ENCODE measurements around the gene PDLIM1. TPM values are rescaled to one million over a fixed set of nuclear protein-coding genes. Genes with fewer than 3 reads are reported as not detected.

PDLIM1 gene
- total and polyA plus RNA-seq, 10 of the 15 experiments (the other 5 are each of a cell fraction or from before 2014, with no cell fraction given) = 95.7 to 714 (median 309) TPM

DNA sequence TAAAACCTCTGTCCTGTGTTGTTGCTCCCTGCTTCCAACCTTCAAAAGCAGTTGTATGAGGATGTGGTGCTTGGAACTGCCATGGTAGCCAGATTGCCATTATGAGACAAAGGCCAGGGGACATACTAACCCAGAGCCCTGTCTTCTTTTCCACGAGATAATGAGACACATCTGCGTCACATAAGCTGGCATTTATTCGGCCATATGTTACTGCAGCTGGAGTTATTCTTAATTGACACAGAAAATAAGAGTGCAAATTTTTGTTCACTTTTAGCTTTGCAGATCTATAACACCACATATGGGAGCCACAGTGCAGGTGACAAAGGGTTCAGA lies 15.5 kb upstream of the PDLIM1 start (continued):
- no peak for TF ChIP-seq POU2F2 (IDR thresholded peaks at IDR 0.05; ENCODE audit: borderline replicate concordance, low read depth, low read length)

DNA sequence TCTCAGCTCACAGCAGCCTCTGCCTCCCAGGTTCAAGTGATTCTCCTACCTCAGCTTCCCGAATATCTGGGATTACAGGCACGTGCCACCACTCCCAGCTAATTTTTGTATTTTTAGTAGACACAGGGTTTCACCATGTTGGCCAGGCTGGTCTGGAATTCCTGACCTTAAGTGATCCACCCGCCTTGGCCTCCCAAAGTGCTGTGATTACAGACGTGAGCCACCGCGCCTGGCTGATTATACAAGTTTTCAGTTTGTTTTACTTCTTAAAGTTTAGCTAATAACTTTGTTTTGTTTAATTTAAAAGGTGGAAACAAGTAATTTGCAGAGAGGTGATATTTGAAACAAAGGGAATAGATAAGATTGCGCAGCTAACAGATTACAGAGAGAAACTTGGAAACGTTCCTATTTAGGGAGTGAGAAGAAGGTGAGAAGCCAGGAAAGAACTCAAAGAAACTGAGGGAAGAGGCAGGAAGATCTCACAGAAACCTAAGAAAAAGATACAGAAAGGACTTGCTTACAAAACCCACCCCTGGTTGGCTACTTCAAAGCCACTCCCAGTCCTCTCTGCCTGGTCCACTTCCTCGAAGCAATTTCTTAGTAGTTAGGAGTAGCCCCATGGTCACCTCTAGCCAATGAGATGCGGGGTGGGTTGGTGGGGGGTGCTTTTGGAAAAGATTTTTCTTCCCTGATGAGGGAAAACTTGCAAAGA lies 15.0 kb upstream of the PDLIM1 start:
- SMC1A ChIA-PET (ENCODE audit: uncharacterized antibody, unreplicated experiment) = interaction anchor here (0.9 to 1.4 kb wide), 4 partner anchors 9 to 536 kb away, joined by 3 to 4 read pairs (median 4); no protein-coding TSS in a partner anchor
- CTCF ChIA-PET = interaction anchor here (0.6 to 1.6 kb wide), 3 partner anchors 8 to 58 kb away, joined by 3 to 6 read pairs (median 3); no protein-coding TSS in a partner anchor
- intact Hi-C loops (cut with micrococcal nuclease; ENCODE audit: unreplicated experiment) (no loop called here), in situ Hi-C loops (cut with MboI) (no loop called here)
- Histone ChIP-seq H2AFZ (ENCODE audit: control insufficient read depth, low read depth, low read length) (no peak overlapping the region), H3K4me2 (ENCODE audit: control insufficient read depth, insufficient read depth) (no peak overlapping the region), H3K79me2 (ENCODE audit: control insufficient read depth, insufficient read depth, low read length) (no peaks in the 10 kb centered on the region), H3K4me3 (no peak overlapping the region), H4K20me1 (ENCODE audit: control insufficient read depth, insufficient read depth) (no peaks in the 10 kb centered on the region), H3K36me3 (ENCODE audit: control insufficient read depth in 2 of 2, insufficient read depth in 2 of 2, low read length in 1 of 2) (no peaks in the 10 kb centered on the region), H3K9me3 (replicated peaks; ENCODE audit: control insufficient read depth, insufficient read depth, low read length) (no peaks in the 10 kb centered on the region), H3K27me3 (replicated peaks in 1 of 2; ENCODE audit: control insufficient read depth in 2 of 2, insufficient read depth in 2 of 2, low read length in 1 of 2) (no peaks in the 10 kb centered on the region), H3K9ac (ENCODE audit: control insufficient read depth, insufficient read depth, low read length) (no peak overlapping the region), H3K4me1 (ENCODE audit: control insufficient read depth, insufficient read depth, low read length) (peaks cover 22% of the 10 kb centered on the region), H3K27ac (ENCODE audit: control insufficient read depth, insufficient read depth) (no peak overlapping the region)
- no peak for FAIRE-seq
- BruUV-seq (replicated peaks) = no TSS peak
- TF ChIP-seq ZNF217 (IDR thresholded peaks at IDR 0.05) = no peak
- no peak for TF ChIP-seq BRCA1 (IDR thresholded peaks at IDR 0.05; ENCODE audit: low read depth, low read length)
- TF ChIP-seq, protein P1, sequence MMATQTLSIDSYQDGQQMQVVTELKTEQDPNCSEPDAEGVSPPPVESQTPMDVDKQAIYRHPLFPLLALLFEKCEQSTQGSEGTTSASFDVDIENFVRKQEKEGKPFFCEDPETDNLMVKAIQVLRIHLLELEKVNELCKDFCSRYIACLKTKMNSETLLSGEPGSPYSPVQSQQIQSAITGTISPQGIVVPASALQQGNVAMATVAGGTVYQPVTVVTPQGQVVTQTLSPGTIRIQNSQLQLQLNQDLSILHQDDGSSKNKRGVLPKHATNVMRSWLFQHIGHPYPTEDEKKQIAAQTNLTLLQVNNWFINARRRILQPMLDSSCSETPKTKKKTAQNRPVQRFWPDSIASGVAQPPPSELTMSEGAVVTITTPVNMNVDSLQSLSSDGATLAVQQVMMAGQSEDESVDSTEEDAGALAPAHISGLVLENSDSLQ (IDR thresholded peaks at IDR 0.05) = no peak
- TF ChIP-seq TAF1 (IDR thresholded peaks at IDR 0.05; ENCODE audit: borderline replicate concordance, low read depth, low read length) = no peak
- TF ChIP-seq PML (IDR thresholded peaks at IDR 0.05; ENCODE audit: low read length) = no peak
- TF ChIP-seq POLR2AphosphoS5 (IDR thresholded peaks at IDR 0.05; ENCODE audit: low read length) = no peak
- TF ChIP-seq, protein P2, sequence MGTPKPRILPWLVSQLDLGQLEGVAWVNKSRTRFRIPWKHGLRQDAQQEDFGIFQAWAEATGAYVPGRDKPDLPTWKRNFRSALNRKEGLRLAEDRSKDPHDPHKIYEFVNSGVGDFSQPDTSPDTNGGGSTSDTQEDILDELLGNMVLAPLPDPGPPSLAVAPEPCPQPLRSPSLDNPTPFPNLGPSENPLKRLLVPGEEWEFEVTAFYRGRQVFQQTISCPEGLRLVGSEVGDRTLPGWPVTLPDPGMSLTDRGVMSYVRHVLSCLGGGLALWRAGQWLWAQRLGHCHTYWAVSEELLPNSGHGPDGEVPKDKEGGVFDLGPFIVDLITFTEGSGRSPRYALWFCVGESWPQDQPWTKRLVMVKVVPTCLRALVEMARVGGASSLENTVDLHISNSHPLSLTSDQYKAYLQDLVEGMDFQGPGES (IDR thresholded peaks at IDR 0.05) = no peak
- no peak for TF ChIP-seq LARP7 (IDR thresholded peaks at IDR 0.05)
- no peak for ATAC-seq
- POLR2A ChIA-PET = interaction anchor here (0.9 to 1.5 kb wide), 2 partner anchors 9 to 10 kb away, joined by 3 to 4 read pairs; no protein-coding TSS in a partner anchor
- no peak for DNase-seq (ENCODE audit: low read depth, low spot score)
- RAD21 ChIA-PET (ENCODE audit: unreplicated experiment) = no interaction called here
- 76% methylated on average over 10 of the region's 10 CpGs for WGBS (ENCODE audit: insufficient coverage, insufficient replicate concordance, low lambda C conversion rate, missing lambda C conversion rate)

All from GM12878 (cell line).